T-cell (primary cell): Measurements from ENCODE around the gene MAGEB4. TPM values are rescaled to one million over a fixed set of nuclear protein-coding genes. Genes with fewer than 3 reads are reported as not detected.

ENCODE experiments used
- ATAC-seq, 4 experiments: fragments of 200-7000 bp in 3 of 4; fragments of 150-1000 bp in 1 of 4; cut with Tn5 transposase; replicated peaks in 1 of 4; 1 replicate in 3 of 4; 2 replicates in 1 of 4; pipeline ENCODE4 v1.10.0; 2021; ENCODE audit warnings: moderate library complexity in 3 of 4, mild to moderate bottlenecking in 2 of 4, moderate number of reproducible peaks in 1 of 4
- CTCF ChIA-PET, 2 donors: fragments of 300-600 bp; sonication (Branson Sonifier 250); formaldehyde crosslinking; loops; one replicate each; lab custom pipeline; 2022; ENCODE audit warnings: antibody characterized with exemption in 2 of 2; lab: Charles Lee
- POLR2A ChIA-PET, 2 donors: fragments of 300-600 bp; sonication (Branson Sonifier 250); formaldehyde crosslinking; loops; one replicate each; lab custom pipeline; 2022; ENCODE audit warnings: antibody characterized with exemption in 2 of 2; lab: Charles Lee
- DNase-seq, 35 experiments: peaks; one replicate each; pipeline versions ENCODE4 v3.0.0 to v3.0.0-alpha.2; 2013 to 2023
- H3K27ac ChIP-seq: one replicate; pipeline ENCODE4 v1.5.1; 2013; ENCODE audit warnings: low read length
- H3K27me3 ChIP-seq, 2 experiments: replicated peaks in 1 of 2; 1 replicate in 1 of 2; 2 replicates in 1 of 2; pipeline versions ENCODE4 v1.6.1 to v1.7.0; 2013; ENCODE audit warnings: low read length in 1 of 2, mixed read lengths in 1 of 2; ENCODE audit not compliant: control insufficient read depth in 2 of 2, insufficient read depth in 2 of 2; ENCODE audit errors: extremely low read depth in 1 of 2
- H3K36me3 ChIP-seq, 2 donors: 1 replicate in 1 of 2; 2 replicates in 1 of 2; pipeline versions ENCODE4 v1.6.1 to v1.7.0; 2013; ENCODE audit warnings: low read length in 1 of 2; ENCODE audit not compliant: control insufficient read depth in 2 of 2, insufficient read depth in 1 of 2; ENCODE audit errors: extremely low read depth in 1 of 2
- H3K4me1 ChIP-seq, 2 experiments: 1 replicate in 1 of 2; 2 replicates in 1 of 2; pipeline versions ENCODE4 v1.6.1 to v1.7.0; 2013; ENCODE audit warnings: low read length in 2 of 2, mixed read lengths in 1 of 2; ENCODE audit not compliant: insufficient read depth in 2 of 2, control insufficient read depth in 1 of 2; ENCODE audit errors: extremely low read depth in 1 of 2
- H3K4me3 ChIP-seq, 2 donors: 1 replicate in 1 of 2; 2 replicates in 1 of 2; pipeline versions ENCODE4 v1.5.1 to v1.7.0; 2013; ENCODE audit warnings: mild to moderate bottlenecking in 2 of 2, low read length in 1 of 2, moderate library complexity in 1 of 2; ENCODE audit not compliant: control insufficient read depth in 1 of 2; ENCODE audit errors: extremely low read depth in 1 of 2
- H3K9me3 ChIP-seq: 2 replicates; pipeline ENCODE4 v1.7.0; 2013
- H3K27ac Mint-ChIP-seq, 2 donors: one replicate each; pipeline ENCODE4 v1.8.0; 2020 to 2021; ENCODE audit warnings: mild to moderate bottlenecking in 2 of 2, mixed read lengths in 2 of 2
- H3K27me3 Mint-ChIP-seq, 2 donors: one replicate each; pipeline ENCODE4 v1.8.0; 2021 to 2022; ENCODE audit warnings: mixed read lengths in 2 of 2
- H3K36me3 Mint-ChIP-seq: one replicate; pipeline ENCODE4 v1.8.0; 2021; ENCODE audit warnings: mixed read lengths
- H3K4me1 Mint-ChIP-seq, 3 donors: one replicate each; pipeline ENCODE4 v1.8.0; 2020 to 2022; ENCODE audit warnings: mixed read lengths in 3 of 3, mild to moderate bottlenecking in 1 of 3
- H3K4me3 Mint-ChIP-seq, 3 donors: one replicate each; pipeline ENCODE4 v1.8.0; 2020 to 2022; ENCODE audit warnings: mild to moderate bottlenecking in 3 of 3, mixed read lengths in 3 of 3, moderate library complexity in 3 of 3
- H3K9me3 Mint-ChIP-seq, 3 donors: one replicate each; pipeline ENCODE4 v1.8.0; 2020 to 2022; ENCODE audit warnings: mixed read lengths in 3 of 3
- WGBS: methylation state at CpG from one replicate; pipeline ENCODE4 v1.1.5; 2013; ENCODE audit warnings: missing lambda C conversion rate; ENCODE audit not compliant: insufficient coverage; 5-methylcytosine and 5-hydroxymethylcytosine counted together
- total RNA-seq, 35 experiments: library from RNA in 6 of 35; stranded (reverse) in 6 of 35; fragments of 120-200 nt in 1 of 35; gene quantifications; one replicate each; pipeline versions ENCODE4 v1.2.1 to v1.2.4 and lab custom pipeline; 2013 to 2026

MAGEB4 gene
- total RNA-seq, 5 donors from 2014 or later (not counting 1 experiment from before 2014, with no cell fraction given), result not detected

DNA sequence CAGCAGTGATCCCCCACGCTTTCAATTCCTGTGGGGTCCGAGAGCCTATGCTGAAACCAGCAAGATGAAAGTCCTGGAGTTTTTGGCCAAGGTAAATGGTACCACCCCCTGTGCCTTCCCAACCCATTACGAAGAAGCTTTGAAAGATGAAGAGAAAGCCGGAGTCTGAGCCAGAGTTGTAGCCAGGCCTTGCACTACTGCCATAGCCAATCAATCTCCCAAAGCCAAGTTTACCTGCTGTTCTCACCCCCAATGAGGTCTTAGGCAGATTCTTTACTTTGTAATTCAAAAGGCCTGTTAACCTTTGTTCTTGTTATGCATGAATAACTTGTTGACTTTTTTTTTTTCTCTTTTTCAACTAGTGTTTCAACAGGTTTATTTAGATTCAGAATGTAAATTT, 22.4 kb upstream of the MAGEB4 start:
- POLR2A ChIA-PET, result no interaction called here
- H3K4me3 Mint-ChIP-seq, result no peak overlapping the region
- no peak overlapping the region for H3K27ac Mint-ChIP-seq
- H3K36me3 Mint-ChIP-seq, result no peaks in the 10 kb centered on the region
- Histone ChIP-seq H3K36me3 (no peaks in the 10 kb centered on the region), H3K4me3 (no peak overlapping the region), H3K27me3 (no peaks in the 10 kb centered on the region), H3K4me1 (no peaks in the 10 kb centered on the region), H3K27ac (no peak overlapping the region), H3K9me3 (no peaks in the 10 kb centered on the region)
- no peak for ATAC-seq
- CTCF ChIA-PET, result no interaction called here
- no peak for DNase-seq
- H3K9me3 Mint-ChIP-seq, result no peaks in the 10 kb centered on the region
- no peaks in the 10 kb centered on the region for H3K4me1 Mint-ChIP-seq
- peaks cover 0 to 3% of the 10 kb centered on the region in 2 donors for H3K27me3 Mint-ChIP-seq
- 72% methylated on average over 2 of the region's 4 CpGs for WGBS

DNA sequence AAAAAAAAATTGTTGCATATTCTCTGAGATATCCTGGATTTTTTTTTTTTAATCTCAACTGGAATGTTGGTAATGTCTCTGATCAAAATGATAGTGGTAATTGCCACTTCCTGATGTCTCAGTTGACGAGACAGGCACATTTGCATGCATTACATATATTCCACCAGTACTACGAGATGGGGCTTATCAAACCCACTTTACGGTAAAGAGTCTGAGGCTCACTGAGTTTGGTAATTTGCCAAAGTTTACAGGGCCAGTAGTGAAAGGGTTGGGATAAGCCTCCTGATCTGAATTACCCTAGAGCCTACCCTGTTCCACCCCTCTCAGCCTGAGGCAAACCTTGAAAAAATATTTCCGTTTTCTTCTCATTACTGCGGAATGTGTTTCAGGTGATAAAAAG, 21.1 kb upstream of the MAGEB4 start:
- POLR2A ChIA-PET, result no interaction called here

DNA sequence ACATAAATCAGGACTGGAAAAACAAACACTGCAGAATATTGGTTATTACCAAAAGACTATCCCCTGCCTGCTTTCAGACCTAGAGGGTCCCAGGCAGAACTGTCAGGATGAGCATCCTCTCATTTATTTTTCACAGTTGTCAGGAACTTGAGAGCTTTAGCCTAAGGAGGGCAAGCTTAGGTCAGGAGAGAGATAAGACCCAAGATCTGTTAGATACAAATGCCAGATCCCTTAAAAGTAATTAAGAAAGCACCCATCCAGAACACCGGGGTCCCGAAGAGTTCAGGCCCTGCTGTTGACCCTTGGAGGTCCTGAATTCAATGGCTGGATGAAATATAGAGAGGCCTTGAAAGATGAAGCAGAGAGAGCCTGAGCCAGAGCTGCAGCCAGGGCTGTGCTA, 17.3 kb upstream of the MAGEB4 start:
- POLR2A ChIA-PET, result no interaction called here
- Mint-ChIP-seq H3K4me1 (no peaks in the 10 kb centered on the region), H3K36me3 (no peaks in the 10 kb centered on the region), H3K4me3 (no peak overlapping the region), H3K9me3 (no peaks in the 10 kb centered on the region), H3K27me3 (no peaks in the 10 kb centered on the region), H3K27ac (no peak overlapping the region)
- no CpG with 5 or more reads among the region's 2 CpGs for WGBS
- H3K27me3 ChIP-seq, result no peaks in the 10 kb centered on the region
- CTCF ChIA-PET, result no interaction called here
- ATAC-seq, result no peak
- no peaks in the 10 kb centered on the region for H3K9me3 ChIP-seq
- H3K36me3 ChIP-seq, result no peaks in the 10 kb centered on the region
- no peak for DNase-seq
- no peak overlapping the region for H3K27ac ChIP-seq
- H3K4me1 ChIP-seq, result no peaks in the 10 kb centered on the region
- H3K4me3 ChIP-seq, result no peak overlapping the region

More for the DNA sequence above, 21.1 kb upstream of the MAGEB4 start:
- CTCF ChIA-PET, result no interaction called here
- Mint-ChIP-seq H3K9me3 (no peaks in the 10 kb centered on the region), H3K27ac (no peak overlapping the region), H3K27me3 (peaks cover 0 to 3% of the 10 kb centered on the region in 2 donors), H3K4me3 (no peak overlapping the region), H3K36me3 (no peaks in the 10 kb centered on the region), H3K4me1 (no peaks in the 10 kb centered on the region)
- Histone ChIP-seq H3K27ac (no peak overlapping the region), H3K36me3 (no peaks in the 10 kb centered on the region), H3K4me3 (no peak overlapping the region), H3K27me3 (no peaks in the 10 kb centered on the region), H3K4me1 (no peaks in the 10 kb centered on the region), H3K9me3 (no peaks in the 10 kb centered on the region)
- DNase-seq (no peak), ATAC-seq (no peak)
- no CpG with 5 or more reads among the region's 5 CpGs for WGBS

DNA sequence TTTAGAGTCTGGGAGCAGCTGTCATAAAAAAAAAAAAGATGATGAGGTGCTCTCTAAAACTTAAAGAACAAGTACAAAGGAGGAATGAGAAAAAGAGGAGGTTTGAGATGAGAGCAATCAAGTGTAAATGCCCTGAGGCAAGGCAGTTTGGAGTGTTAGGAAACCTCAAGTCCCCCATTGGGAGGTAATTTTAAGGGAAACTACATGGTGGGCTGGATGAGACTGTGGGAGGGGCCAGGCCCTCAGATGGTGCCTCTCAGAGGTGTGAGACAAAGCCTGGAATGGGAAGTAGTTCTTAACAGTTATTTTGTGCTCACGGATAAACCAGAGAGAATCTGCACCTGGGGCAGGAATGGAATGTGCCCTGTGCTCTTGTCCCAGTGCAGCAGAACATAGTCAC, 13.3 kb upstream of the MAGEB4 start:
- no peak overlapping the region for H3K27ac ChIP-seq
- H3K4me1 ChIP-seq, result no peaks in the 10 kb centered on the region
- Mint-ChIP-seq H3K27me3 (no peaks in the 10 kb centered on the region), H3K27ac (no peak overlapping the region), H3K36me3 (no peaks in the 10 kb centered on the region), H3K4me3 (no peak overlapping the region), H3K9me3 (no peaks in the 10 kb centered on the region), H3K4me1 (no peaks in the 10 kb centered on the region)
- no peak overlapping the region for H3K4me3 ChIP-seq
- ChIA-PET POLR2A (no interaction called here), CTCF (no interaction called here)
- no peaks in the 10 kb centered on the region for H3K27me3 ChIP-seq
- H3K36me3 ChIP-seq, result no peaks in the 10 kb centered on the region
- no peaks in the 10 kb centered on the region for H3K9me3 ChIP-seq
- no CpG with 5 or more reads among the region's 1 CpG for WGBS
- ATAC-seq (no peak), DNase-seq (no peak)

DNA sequence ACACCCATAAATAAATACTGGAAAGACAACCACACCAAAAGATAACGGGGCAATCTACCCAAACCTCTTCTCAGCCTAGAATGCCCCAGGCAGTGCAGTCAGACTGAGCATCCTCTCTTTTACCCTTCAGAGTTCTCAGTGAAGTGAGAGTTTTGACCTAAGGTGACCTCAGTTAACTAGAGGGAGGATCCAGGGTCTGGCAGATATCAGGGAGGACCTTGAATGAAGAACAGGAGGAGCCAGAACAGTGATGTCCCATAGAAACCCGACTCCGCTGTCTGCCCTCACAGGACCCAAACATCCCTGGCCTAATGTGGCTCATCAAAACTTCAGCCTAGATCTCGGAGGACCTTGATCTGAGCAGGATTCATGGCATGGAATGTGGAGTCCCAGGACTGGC, 11.4 kb upstream of the MAGEB4 start, which contains the start of gene MAGEB3:
Gene MAGEB3 (plus strand): TSS at position 263 of the 400 bp plus-strand sequence. CDS start 5,268 bp downstream, outside the sequence.
- DNase-seq, result no peak
- Mint-ChIP-seq H3K9me3 (no peaks in the 10 kb centered on the region), H3K4me1 (no peaks in the 10 kb centered on the region), H3K27me3 (no peaks in the 10 kb centered on the region), H3K36me3 (no peaks in the 10 kb centered on the region), H3K27ac (no peak within 1 kb of the TSS), H3K4me3 (no peak within 1 kb of the TSS)
- no peaks in the 10 kb centered on the region for H3K9me3 ChIP-seq
- no peak within 1 kb of the TSS for H3K4me3 ChIP-seq
- no peak within 1 kb of the TSS for H3K27ac ChIP-seq
- H3K4me1 ChIP-seq, result no peaks in the 10 kb centered on the region
- ChIA-PET CTCF (no interaction called here), POLR2A (no interaction called here)
- no CpG with 5 or more reads among the region's 4 CpGs for WGBS
- no peak for ATAC-seq
- no peaks in the 10 kb centered on the region for H3K36me3 ChIP-seq
- H3K27me3 ChIP-seq, result no peaks in the 10 kb centered on the region

DNA sequence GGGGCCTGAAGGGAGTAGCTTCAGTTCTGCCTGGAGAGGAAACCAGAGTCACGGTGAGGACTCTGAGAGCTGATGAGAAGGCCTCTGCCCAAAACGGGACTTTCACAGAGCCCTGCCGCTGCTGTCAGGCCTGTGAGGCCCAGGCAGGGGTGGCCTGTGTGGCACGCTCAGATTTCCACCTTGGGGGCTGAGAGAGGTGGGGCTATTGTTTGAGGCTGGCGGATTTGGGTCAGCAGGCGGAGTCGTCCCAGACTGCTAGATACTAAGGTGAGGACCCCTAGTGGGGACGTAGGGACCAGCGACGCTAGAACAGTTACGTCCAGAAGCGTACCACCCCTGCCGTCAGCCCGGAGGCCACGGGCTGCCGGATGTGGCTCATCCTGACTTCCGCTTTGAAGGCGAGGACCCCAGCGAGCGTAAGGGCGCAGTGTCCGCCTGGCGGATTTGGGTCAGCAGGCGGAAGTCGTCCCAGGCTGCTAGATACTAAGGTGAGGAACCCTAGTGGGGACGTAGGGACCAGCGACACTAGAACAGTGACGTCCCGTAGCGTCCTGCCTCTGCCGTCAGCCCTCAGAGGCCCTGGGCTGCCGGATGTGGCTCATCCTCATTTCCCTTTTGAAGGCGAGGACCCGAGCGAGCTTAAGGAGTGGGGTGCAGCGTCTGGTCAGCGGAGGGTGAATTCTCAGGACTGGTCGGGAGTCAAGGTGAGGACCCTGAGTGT, 5.1 kb downstream of the MAGEB4 start, which contains the start of gene MAGEB1:
Gene MAGEB1 (plus strand): TSS at position 378 of the 721 bp plus-strand sequence. CDS start 3,348 bp downstream, outside the sequence.
- H3K36me3 Mint-ChIP-seq, result no peaks in the 10 kb centered on the region
- H3K27ac ChIP-seq, result no peak within 1 kb of the TSS
- H3K9me3 Mint-ChIP-seq, result peaks cover 0 to 4% (median 0%) of the 10 kb centered on the region in 3 donors
- no peak within 1 kb of the TSS for H3K4me3 Mint-ChIP-seq
- POLR2A ChIA-PET, result no interaction called here
- DNase-seq, result no peak
- no peak for ATAC-seq
- H3K27me3 ChIP-seq, result no peaks in the 10 kb centered on the region
- no peaks in the 10 kb centered on the region for H3K9me3 ChIP-seq
- no peak within 1 kb of the TSS for H3K4me3 ChIP-seq
- H3K36me3 ChIP-seq, result no peaks in the 10 kb centered on the region
- CTCF ChIA-PET, result interaction anchor here in 1 of 2 donors (0.7 kb wide), 1 partner anchor 36 kb away, joined by 13 read pairs; no protein-coding TSS in a partner anchor
- peaks cover 0 to 15% of the 10 kb centered on the region in 2 donors for H3K27me3 Mint-ChIP-seq
- no peaks in the 10 kb centered on the region for H3K4me1 Mint-ChIP-seq
- WGBS, result 92% methylated on average over 30 of the region's 38 CpGs
- no peak within 1 kb of the TSS for H3K27ac Mint-ChIP-seq
- H3K4me1 ChIP-seq, result no peaks in the 10 kb centered on the region
